ENCODE measurements around the gene ARMC6. TPM values are rescaled to one million over a fixed set of nuclear protein-coding genes. Genes with fewer than 3 reads are reported as not detected.

Gene ARMC6
- total and polyA plus RNA-seq, 2 donors (not counting 3 experiments of a cell fraction or from before 2014, with no cell fraction given) = 33.9 to 44.7 TPM

- intact Hi-C loops (cut with micrococcal nuclease) = no loop called here
- BruUV-seq (replicated peaks) = no TSS peak
- H4K20me1 ChIP-seq (replicated peaks; ENCODE audit: control insufficient read depth, extremely low read depth, insufficient read depth, low read length) = no peaks in the 10 kb centered on the region
- H3K27me3 ChIP-seq (ENCODE audit: control insufficient read depth in 2 of 2, insufficient read depth in 2 of 2, low read length in 2 of 2) = no peaks in the 10 kb centered on the region
- no peak overlapping the region for H3K4me2 ChIP-seq (ENCODE audit: insufficient read depth, low read length)
- H3K27ac ChIP-seq (ENCODE audit: insufficient read depth, low read depth, low read length) = no peak overlapping the region
- dilution Hi-C loops (cut with MboI; ENCODE audit: extremely low pct_ligation_motif_present, low sequenced_read_pairs) = no loop called here
- no peak overlapping the region for H2AFZ ChIP-seq (ENCODE audit: low read depth, low read length)
- H3K9me3 ChIP-seq (replicated peaks; ENCODE audit: control insufficient read depth, insufficient read depth, low read length) = no peaks in the 10 kb centered on the region
- peaks cover 26 to 38% of the 10 kb centered on the region in 2 experiments for H3K36me3 ChIP-seq (ENCODE audit: control insufficient read depth in 2 of 2, extremely low read depth in 1 of 2, insufficient read depth in 2 of 2, low read length in 2 of 2)
- FAIRE-seq (no peak), DNase-seq (ENCODE audit: low read depth, low spot score) (no peak)
- ChIA-PET POLR2A (no interaction called here), CTCF (interaction anchor here (0.6 to 1.4 kb wide), 4 partner anchors 13 to 507 kb away, joined by 3 to 5 read pairs (median 3); no protein-coding TSS in a partner anchor)
- H3K79me2 ChIP-seq (ENCODE audit: control insufficient read depth, insufficient read depth, low read length) = peaks cover 49% of the 10 kb centered on the region
- no peak overlapping the region for H3K4me3 ChIP-seq (replicated peaks in 1 of 3; ENCODE audit: insufficient read depth in 1 of 3, low read depth in 1 of 3, low read length in 3 of 3)
- TF ChIP-seq MAX (IDR thresholded peaks at IDR 0.05; ENCODE audit: insufficient read depth, insufficient read length) (no peak), CTCF (IDR thresholded peaks at IDR 0.05; ENCODE audit: extremely low read depth in 1 of 2, insufficient read depth in 1 of 2, low read depth in 1 of 2, low read length in 2 of 2) (peak in 1 of 2 donors; percentile 27)
- no peaks in the 10 kb centered on the region for H3K4me1 ChIP-seq (ENCODE audit: control insufficient read depth, extremely low read depth, insufficient read depth, low read length)
- no peak overlapping the region for H3K9ac ChIP-seq (replicated peaks; ENCODE audit: extremely low read depth, insufficient read depth, low read length)
- H3K9me1 ChIP-seq (replicated peaks; ENCODE audit: control insufficient read depth, extremely low read depth, insufficient read depth, low read length) = no peaks in the 10 kb centered on the region
Observed at GRCh38 chr19:19026299-19026971, 7.0 kb upstream of the ARMC6 start.

DNA sequence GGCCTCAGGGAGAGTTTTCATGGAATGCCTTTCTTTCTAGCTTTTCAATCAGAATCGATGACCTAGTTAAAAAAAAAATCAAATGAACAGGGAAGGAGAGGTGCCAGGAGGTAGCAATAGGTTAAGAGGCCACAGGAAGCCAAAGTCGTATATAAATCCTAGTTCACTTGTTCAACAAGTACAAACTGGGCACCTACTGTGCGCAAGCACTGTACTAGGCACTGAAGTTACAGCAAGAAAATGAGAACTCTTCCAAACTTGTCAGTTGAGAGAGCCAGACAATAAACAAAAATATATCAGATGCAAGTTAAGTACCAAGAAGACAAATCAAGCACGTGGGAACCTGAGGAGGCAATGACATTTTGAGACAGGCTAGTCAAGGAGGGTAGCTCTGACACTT, 6.2 kb upstream of the ARMC6 start:
- no peak for DNase-seq (ENCODE audit: low read depth, low spot score)
- dilution Hi-C loops (cut with MboI; ENCODE audit: extremely low pct_ligation_motif_present, low sequenced_read_pairs) (no loop called here), intact Hi-C loops (cut with micrococcal nuclease) (no loop called here)
- Histone ChIP-seq H4K20me1 (replicated peaks; ENCODE audit: control insufficient read depth, extremely low read depth, insufficient read depth, low read length) (no peaks in the 10 kb centered on the region), H3K4me3 (replicated peaks in 1 of 3; ENCODE audit: insufficient read depth in 1 of 3, low read depth in 1 of 3, low read length in 3 of 3) (no peak overlapping the region), H3K36me3 (ENCODE audit: control insufficient read depth in 2 of 2, extremely low read depth in 1 of 2, insufficient read depth in 2 of 2, low read length in 2 of 2) (peaks cover 26 to 37% of the 10 kb centered on the region in 2 experiments), H3K79me2 (ENCODE audit: control insufficient read depth, insufficient read depth, low read length) (peaks cover 52% of the 10 kb centered on the region), H3K4me1 (ENCODE audit: control insufficient read depth, extremely low read depth, insufficient read depth, low read length) (peaks cover 5% of the 10 kb centered on the region), H3K9ac (replicated peaks; ENCODE audit: extremely low read depth, insufficient read depth, low read length) (no peak overlapping the region), H3K4me2 (ENCODE audit: insufficient read depth, low read length) (no peak overlapping the region), H3K9me1 (replicated peaks; ENCODE audit: control insufficient read depth, extremely low read depth, insufficient read depth, low read length) (no peaks in the 10 kb centered on the region), H3K27ac (ENCODE audit: insufficient read depth, low read depth, low read length) (no peak overlapping the region), H2AFZ (ENCODE audit: low read depth, low read length) (no peak overlapping the region), H3K9me3 (replicated peaks; ENCODE audit: control insufficient read depth, insufficient read depth, low read length) (no peaks in the 10 kb centered on the region), H3K27me3 (ENCODE audit: control insufficient read depth in 2 of 2, insufficient read depth in 2 of 2, low read length in 2 of 2) (no peaks in the 10 kb centered on the region)
- BruUV-seq (replicated peaks) = no TSS peak
- no peak for FAIRE-seq
- TF ChIP-seq POLR2AphosphoS5 (IDR thresholded peaks at IDR 0.05; ENCODE audit: insufficient read depth, low read depth, low read length) (no peak), GATA2 (IDR thresholded peaks at IDR 0.05; ENCODE audit: insufficient read depth, insufficient read length, low read depth, low read length) (no peak), FOS (IDR thresholded peaks at IDR 0.05; ENCODE audit: borderline replicate concordance, insufficient read depth, low read length) (no peak), MAX (IDR thresholded peaks at IDR 0.05; ENCODE audit: insufficient read depth, insufficient read length) (no peak), CTCF (IDR thresholded peaks at IDR 0.05; ENCODE audit: extremely low read depth in 1 of 2, insufficient read depth in 1 of 2, low read depth in 1 of 2, low read length in 2 of 2) (no peak), JUN (IDR thresholded peaks at IDR 0.05; ENCODE audit: borderline replicate concordance, insufficient read depth, insufficient read length, low read depth) (no peak), EZH2 (IDR thresholded peaks at IDR 0.05; ENCODE audit: borderline replicate concordance, low read depth, low read length, severe bottlenecking) (no peak), POLR2A (IDR thresholded peaks at IDR 0.05; ENCODE audit: low read depth, low read length) (no peak), MYC (IDR thresholded peaks at IDR 0.05; ENCODE audit: low read depth, low read length) (no peak)
- ChIA-PET POLR2A (no interaction called here), CTCF (interaction anchor here (0.6 to 1.4 kb wide), 4 partner anchors 14 to 507 kb away, joined by 3 to 5 read pairs (median 3); no protein-coding TSS in a partner anchor)

All from endothelial cell of umbilical vein (primary cell).